Prostate gland (tissue), 2 donors: ENCODE measurements around the gene NDUFA13.

Experiments used
- POLR2A ChIP-seq: fragments of 450-650 bp; IDR thresholded peaks from one replicate; pipeline ENCODE4 v1.6.1; 2016; ENCODE audit warnings: antibody characterized with exemption, mild to moderate bottlenecking
- POLR2AphosphoS5 ChIP-seq: sonication (generic); formaldehyde crosslinking; IDR thresholded peaks from one replicate; pipeline ENCODE4 v1.6.1; 2017; ENCODE audit warnings: antibody characterized with exemption
- TF ChIP-seq, protein P1 (sequence below), 4 experiments: fragments of 200-600 bp in 2 of 4; fragments of 450-650 bp in 2 of 4; sonication (generic) in 2 of 4; IDR thresholded peaks; 1 replicate in 3 of 4; 2 replicates in 1 of 4; pipeline ENCODE4 v1.5.1; 2016 to 2019; ENCODE audit warnings: antibody characterized with exemption in 4 of 4, mild to moderate bottlenecking in 2 of 4, moderate library complexity in 2 of 4

DNA sequence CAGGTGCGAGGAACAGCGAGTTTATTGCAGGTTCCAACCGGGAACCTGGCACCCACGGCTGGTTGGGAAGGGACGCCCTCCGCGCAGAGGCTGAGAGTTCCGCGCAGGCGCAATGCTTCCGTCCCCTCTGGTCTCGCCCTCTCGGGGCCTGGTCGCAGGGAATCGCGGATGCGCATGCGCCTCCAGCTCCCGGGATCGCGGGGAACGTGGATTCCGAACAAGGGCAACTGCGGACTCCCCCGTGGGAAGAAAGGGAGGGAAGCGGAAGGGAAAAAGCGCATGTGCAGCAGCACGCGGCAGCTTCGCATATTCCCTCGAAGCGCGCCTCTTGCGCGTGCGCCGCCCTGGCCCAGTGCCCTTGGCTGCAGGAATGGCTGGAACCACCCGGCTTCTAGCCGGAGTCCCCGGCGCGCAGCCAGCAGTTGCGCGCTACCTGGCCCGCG lies 1.8 kb upstream of the NDUFA13 start:
- TF ChIP-seq, protein P1, sequence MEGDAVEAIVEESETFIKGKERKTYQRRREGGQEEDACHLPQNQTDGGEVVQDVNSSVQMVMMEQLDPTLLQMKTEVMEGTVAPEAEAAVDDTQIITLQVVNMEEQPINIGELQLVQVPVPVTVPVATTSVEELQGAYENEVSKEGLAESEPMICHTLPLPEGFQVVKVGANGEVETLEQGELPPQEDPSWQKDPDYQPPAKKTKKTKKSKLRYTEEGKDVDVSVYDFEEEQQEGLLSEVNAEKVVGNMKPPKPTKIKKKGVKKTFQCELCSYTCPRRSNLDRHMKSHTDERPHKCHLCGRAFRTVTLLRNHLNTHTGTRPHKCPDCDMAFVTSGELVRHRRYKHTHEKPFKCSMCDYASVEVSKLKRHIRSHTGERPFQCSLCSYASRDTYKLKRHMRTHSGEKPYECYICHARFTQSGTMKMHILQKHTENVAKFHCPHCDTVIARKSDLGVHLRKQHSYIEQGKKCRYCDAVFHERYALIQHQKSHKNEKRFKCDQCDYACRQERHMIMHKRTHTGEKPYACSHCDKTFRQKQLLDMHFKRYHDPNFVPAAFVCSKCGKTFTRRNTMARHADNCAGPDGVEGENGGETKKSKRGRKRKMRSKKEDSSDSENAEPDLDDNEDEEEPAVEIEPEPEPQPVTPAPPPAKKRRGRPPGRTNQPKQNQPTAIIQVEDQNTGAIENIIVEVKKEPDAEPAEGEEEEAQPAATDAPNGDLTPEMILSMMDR (IDR thresholded peaks at IDR 0.05), result no peak
- TF ChIP-seq POLR2AphosphoS5, result peak; percentile 54
- TF ChIP-seq POLR2A, result no peak
